IMR-90 (cell line): ENCODE data around the gene ILF2. TPM values are rescaled to one million over a fixed set of nuclear protein-coding genes. Genes with fewer than 3 reads are reported as not detected.

Experiments used
- ATAC-seq: fragments of 200-7000 bp; cut with Tn5 transposase; 2 replicates; pipeline ENCODE4 v1.9.1; 2020; ENCODE audit warnings: low read depth, mild to moderate bottlenecking, moderate library complexity
- BruUV-seq: library from RNA; stranded (reverse); fragments of 400-500 nt; replicated peaks from 2 replicates; lab custom pipeline; 2021; lab: Mats Ljungman, UMichigan
- CTCF ChIA-PET: fragments of 300-600 bp; formaldehyde crosslinking; extraction: SDS; loops from one replicate; lab custom pipeline; 2021; ENCODE audit warnings: antibody characterized with exemption; lab: Yijun Ruan, JAX
- POLR2A ChIA-PET: fragments of 300-600 bp; sonication (Branson Sonifier 250); formaldehyde crosslinking; loops from one replicate; lab custom pipeline; 2022; ENCODE audit warnings: antibody characterized with exemption; ENCODE audit not compliant: unreplicated experiment; lab: Charles Lee
- DNase-seq: peaks from one replicate; pipeline ENCODE4 v3.0.0; 2013
- H2AFZ ChIP-seq: replicated peaks from 2 replicates; pipeline ENCODE3; 2013; ENCODE audit warnings: low read length, mild to moderate bottlenecking; ENCODE audit not compliant: poor library complexity
- H2AK5ac ChIP-seq: 2 replicates; pipeline ENCODE4 v1.6.1; 2013; ENCODE audit warnings: low read depth, low read length, inconsistent platforms
- H2AK9ac ChIP-seq: replicated peaks from 2 replicates; pipeline ENCODE3; 2013; ENCODE audit warnings: mild to moderate bottlenecking, low read depth, low read length, moderate library complexity; ENCODE audit not compliant: poor library complexity
- H2BK120ac ChIP-seq: 2 replicates; pipeline ENCODE4 v1.6.1; 2013; ENCODE audit warnings: low read depth, low read length, inconsistent platforms
- H2BK15ac ChIP-seq: 3 replicates; pipeline ENCODE4 v1.6.1; 2013; ENCODE audit warnings: low read depth, low read length, inconsistent platforms
- H2BK20ac ChIP-seq: 2 replicates; pipeline ENCODE4 v1.6.1; 2013; ENCODE audit warnings: low read depth, mild to moderate bottlenecking, inconsistent platforms, low read length, moderate library complexity
- H2BK5ac ChIP-seq: 2 replicates; pipeline ENCODE4 v1.6.1; 2013; ENCODE audit warnings: mild to moderate bottlenecking, low read depth, low read length, inconsistent platforms; ENCODE audit not compliant: poor library complexity, severe bottlenecking
- H3K14ac ChIP-seq: replicated peaks from 2 replicates; pipeline ENCODE4 v1.6.1; 2013; ENCODE audit warnings: low read depth, low read length, inconsistent platforms
- H3K18ac ChIP-seq: 2 replicates; pipeline ENCODE4 v1.6.1; 2013; ENCODE audit warnings: low read depth, low read length, control low read depth
- H3K23ac ChIP-seq: 2 replicates; pipeline ENCODE4 v1.6.1; 2013; ENCODE audit warnings: low read depth, low read length, inconsistent platforms
- H3K27ac ChIP-seq: 2 replicates; pipeline ENCODE4 v1.5.1; 2013; ENCODE audit warnings: mild to moderate bottlenecking, control low read depth, low read length; ENCODE audit not compliant: insufficient read depth
- H3K27me3 ChIP-seq: 2 replicates; pipeline ENCODE4 v1.6.1; 2013; ENCODE audit warnings: low read length; ENCODE audit not compliant: control insufficient read depth, insufficient read depth
- H3K36me3 ChIP-seq: 2 replicates; pipeline ENCODE4 v1.6.1; 2013; ENCODE audit warnings: low read length, mixed read lengths; ENCODE audit not compliant: control insufficient read depth, insufficient read depth
- H3K4ac ChIP-seq: 2 replicates; pipeline ENCODE4 v1.6.1; 2013; ENCODE audit warnings: low read depth, low read length, inconsistent platforms
- H3K4me1 ChIP-seq: 2 replicates; pipeline ENCODE4 v1.6.1; 2013; ENCODE audit warnings: low read length, mixed read lengths; ENCODE audit not compliant: control insufficient read depth, insufficient read depth
- H3K4me2 ChIP-seq: 2 replicates; pipeline ENCODE4 v1.6.1; 2013; ENCODE audit warnings: low read depth, mild to moderate bottlenecking, control low read depth, low read length, moderate library complexity
- H3K4me3 ChIP-seq: 2 replicates; pipeline ENCODE4 v1.5.1; 2013; ENCODE audit warnings: low read depth, mild to moderate bottlenecking, control low read depth, low read length, moderate library complexity; ENCODE audit not compliant: insufficient read depth
- H3K56ac ChIP-seq: 2 replicates; pipeline ENCODE4 v1.6.1; 2013; ENCODE audit warnings: low read length, inconsistent platforms; ENCODE audit not compliant: insufficient read depth; ENCODE audit errors: extremely low read depth
- H3K79me1 ChIP-seq, 2 experiments: 2 replicates each; pipeline ENCODE4 v1.6.1; 2013; ENCODE audit warnings: low read length in 2 of 2, inconsistent platforms in 1 of 2, low read depth in 1 of 2
- H3K9ac ChIP-seq: 2 replicates; pipeline ENCODE4 v1.6.1; 2013; ENCODE audit warnings: low read depth, low read length, control low read depth
- H3K9me1 ChIP-seq: 2 replicates; pipeline ENCODE4 v1.6.1; 2013; ENCODE audit warnings: low read length, inconsistent platforms; ENCODE audit not compliant: insufficient read depth
- H3K9me3 ChIP-seq: 2 replicates; pipeline ENCODE4 v1.6.1; 2013; ENCODE audit warnings: low read length; ENCODE audit not compliant: control insufficient read depth, insufficient read depth
- H4K20me1 ChIP-seq: 2 replicates; pipeline ENCODE4 v1.6.1; 2013; ENCODE audit warnings: low read length, inconsistent platforms; ENCODE audit not compliant: insufficient read depth
- H4K5ac ChIP-seq: 2 replicates; pipeline ENCODE4 v1.6.1; 2013; ENCODE audit warnings: mild to moderate bottlenecking, low read depth, low read length, control low read depth
- H4K8ac ChIP-seq, 2 experiments: 2 replicates each; pipeline ENCODE4 v1.6.1; 2013; ENCODE audit warnings: low read depth in 2 of 2, low read length in 2 of 2, control low read depth in 1 of 2, inconsistent platforms in 1 of 2
- H4K91ac ChIP-seq: 2 replicates; pipeline ENCODE4 v1.6.1; 2013; ENCODE audit warnings: low read depth, low read length, inconsistent platforms; ENCODE audit not compliant: insufficient read depth
- BHLHE40 ChIP-seq: fragments of 150-350 bp; IDR thresholded peaks from 2 replicates; pipeline ENCODE4 v1.6.1; 2016; ENCODE audit warnings: mild to moderate bottlenecking, low read depth, low read length
- FOS ChIP-seq: fragments of 150-350 bp; IDR thresholded peaks from 2 replicates; pipeline ENCODE4 v1.6.1; 2016; ENCODE audit warnings: low read depth, low read length
- MAFK ChIP-seq: IDR thresholded peaks from 2 replicates; pipeline ENCODE4 v1.6.1; 2012; ENCODE audit warnings: low read depth, low read length, improper control_type of control experiment
- RFX5 ChIP-seq: IDR thresholded peaks from 2 replicates; pipeline ENCODE4 v1.8.0; 2012; ENCODE audit warnings: low read depth, mild to moderate bottlenecking, low read length, moderate library complexity
- WGBS, 2 experiments: methylation state at CpG; one replicate each; pipeline versions ENCODE4 v1.1.5 to v1.1.7; 2013; ENCODE audit warnings: missing lambda C conversion rate in 2 of 2; ENCODE audit not compliant: insufficient read length in 1 of 2; ENCODE audit errors: extremely low coverage in 2 of 2; 5-methylcytosine and 5-hydroxymethylcytosine counted together
- dilution Hi-C: fragments of 300-500 bp; cut with HindIII; formaldehyde crosslinking; loops from one replicate; pipeline ENCODE4 v1.14.3; 2018; ENCODE audit warnings: low sequenced_read_pairs; ENCODE audit not compliant: unreplicated experiment
- in situ Hi-C: fragments of 300-500 bp; cut with MboI; formaldehyde crosslinking; loops from 3 replicates; pipeline ENCODE4 v1.14.3; 2019; ENCODE audit warnings: low sequenced_read_pairs, inconsistent platforms, mixed read lengths
- intact Hi-C: fragments of 100-400 bp; cut with micrococcal nuclease; formaldehyde crosslinking; loops from 2 replicates; pipeline ENCODE4 v1.10.0; 2022
- polyA plus RNA-seq, 3 experiments: library from polyadenylated mRNA; depleted of rRNA; stranded (reverse); fragments of >200 nt; gene quantifications; 2 replicates each; pipeline ENCODE4 v1.2.3, GENCODE V29; 2012; ENCODE audit warnings: low replicate concordance in 1 of 3
- total RNA-seq: library from RNA; depleted of rRNA; stranded (reverse); fragments of >200 nt; gene quantifications from 2 replicates; pipeline ENCODE4 v1.2.3, GENCODE V29; 2012

The ILF2 gene
- total and polyA plus RNA-seq, 2 of the 4 experiments (the other 2 are of a cell fraction) = 273 to 504 TPM

DNA sequence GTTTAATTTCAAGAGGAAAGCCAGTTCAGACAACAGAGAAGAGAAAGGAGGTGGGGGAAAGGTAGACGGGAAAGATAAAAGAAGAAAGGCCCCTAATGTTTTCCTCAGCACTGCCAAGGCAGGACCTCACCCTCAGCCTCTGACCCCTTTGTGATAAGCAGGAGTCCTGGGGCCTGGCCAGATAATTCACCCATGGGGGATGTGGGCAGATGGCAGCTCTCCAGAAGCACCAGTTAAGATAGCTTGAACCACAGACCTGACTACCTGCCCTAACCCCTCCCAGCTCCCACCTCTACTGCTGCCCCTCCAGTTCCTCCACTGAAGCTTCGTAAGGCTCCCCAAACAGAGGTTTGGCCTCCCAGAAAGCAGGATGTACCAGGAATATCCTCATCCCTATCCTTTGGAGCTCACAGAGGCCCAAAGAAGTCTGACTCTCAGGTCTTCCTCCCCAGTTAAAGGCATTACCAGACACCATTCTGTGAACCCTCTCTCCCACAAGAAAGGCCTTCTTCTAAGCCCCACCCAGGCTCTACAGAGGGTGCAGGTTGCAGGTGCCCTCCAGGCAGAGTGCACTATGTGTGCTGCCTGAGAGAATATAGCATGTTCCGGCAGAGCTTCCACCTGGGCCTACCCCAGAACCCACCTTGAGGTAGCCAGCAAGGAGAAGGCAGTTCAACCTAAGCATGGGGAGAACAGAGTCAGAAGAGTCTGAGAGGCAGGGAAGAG lies 21.5 kb downstream of the ILF2 start:
- no peak overlapping the region for H4K91ac ChIP-seq
- H3K9me1 ChIP-seq = peaks cover 10% of the 10 kb centered on the region
- POLR2A ChIA-PET = no interaction called here
- H3K9ac ChIP-seq = no peak overlapping the region
- in situ Hi-C loops (loop anchor here (10.0 kb wide), 1 partner anchor 134 kb away; no protein-coding TSS in a partner anchor), dilution Hi-C loops (no loop called here), intact Hi-C loops (no loop called here)
- no peak overlapping the region for H2AK5ac ChIP-seq
- no peak for DNase-seq
- no peaks in the 10 kb centered on the region for H3K9me3 ChIP-seq
- no peak overlapping the region for H2BK5ac ChIP-seq
- H3K27me3 ChIP-seq = no peaks in the 10 kb centered on the region
- ATAC-seq = no peak
- H2AFZ ChIP-seq = peak overlapping the region; percentile 62
- H3K18ac ChIP-seq = no peak overlapping the region
- CTCF ChIA-PET = interaction anchor here (0.8 kb wide), 1 partner anchor 81 kb away, joined by 3 read pairs; no protein-coding TSS in a partner anchor
- H2BK15ac ChIP-seq = no peak overlapping the region
- no TSS peak for BruUV-seq
- peaks cover 17% of the 10 kb centered on the region for H3K36me3 ChIP-seq
- H3K4me3 ChIP-seq = no peak overlapping the region
- WGBS, 2 experiments = 40% methylated on average over 1 of the region's 3 CpGs; no CpG with 5 or more reads in 1 of the 2 experiments
- H3K56ac ChIP-seq = no peak overlapping the region
- no peak overlapping the region for H4K8ac ChIP-seq
- no peak overlapping the region for H4K5ac ChIP-seq
- no peak overlapping the region for H2BK20ac ChIP-seq
- no peak overlapping the region for H3K27ac ChIP-seq
- peaks cover 7% of the 10 kb centered on the region for H3K4me1 ChIP-seq
- H2AK9ac ChIP-seq = no peak overlapping the region
- H4K20me1 ChIP-seq = no peaks in the 10 kb centered on the region
- H3K14ac ChIP-seq = no peak overlapping the region
- TF ChIP-seq FOS (no peak), RFX5 (no peak), MAFK (no peak), BHLHE40 (no peak)
- no peak overlapping the region for H2BK120ac ChIP-seq
- H3K79me1 ChIP-seq = peaks cover 0 to 18% of the 10 kb centered on the region in 2 experiments; a peak in 3 of 4 replicates
- no peak overlapping the region for H3K4ac ChIP-seq
- no peak overlapping the region for H3K4me2 ChIP-seq
- H3K23ac ChIP-seq = no peak overlapping the region
